ENCODE data around the gene SECISBP2. TPM values are rescaled to one million over a fixed set of nuclear protein-coding genes. Genes with fewer than 3 reads are reported as not detected.

SECISBP2 gene
- total RNA-seq, 1 experiment from 2014 or later: 23.6 TPM

DNA sequence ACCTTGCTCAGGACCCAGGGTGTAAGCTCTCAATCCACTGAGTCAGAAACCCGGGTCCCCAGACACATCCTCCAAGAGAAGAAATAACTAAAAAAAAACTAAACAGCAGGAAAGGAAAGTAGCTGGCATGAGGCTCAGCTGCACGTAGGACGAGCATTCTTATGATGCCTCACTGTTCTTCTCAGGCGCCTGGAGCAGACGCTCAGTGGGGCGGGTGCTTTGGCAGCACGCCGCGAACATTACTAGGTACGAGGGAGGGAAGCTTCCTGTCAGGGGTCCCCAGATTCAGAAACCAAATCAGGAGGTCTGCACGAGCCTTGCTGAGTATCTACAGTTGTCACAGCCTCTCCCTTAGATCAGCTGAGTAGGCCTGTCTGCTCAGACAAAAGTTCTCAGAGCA, 85.8 kb downstream of the SECISBP2 start:
- DNase-seq (ENCODE audit: low read depth): no peak

DNA sequence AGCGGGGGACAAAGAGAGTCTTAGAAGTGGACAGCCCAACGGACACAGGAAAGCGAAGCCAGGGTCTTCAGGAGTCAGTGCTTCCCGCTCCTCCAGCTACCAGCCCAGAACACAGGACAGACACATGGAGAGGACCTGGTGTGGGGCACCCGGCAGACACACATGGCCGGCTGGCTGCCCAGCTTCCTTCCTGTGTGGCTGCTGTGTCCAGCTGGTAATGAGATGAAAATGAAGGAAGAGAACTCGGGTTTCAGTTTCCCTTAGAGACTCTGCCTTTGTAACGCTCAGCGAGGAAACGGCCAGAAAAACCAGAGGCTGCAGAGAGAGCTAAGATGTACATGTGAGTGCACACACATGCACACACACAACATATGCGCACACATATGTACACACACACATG, 87.5 kb downstream of the SECISBP2 start:
- no peak for DNase-seq (ENCODE audit: low read depth)

DNA sequence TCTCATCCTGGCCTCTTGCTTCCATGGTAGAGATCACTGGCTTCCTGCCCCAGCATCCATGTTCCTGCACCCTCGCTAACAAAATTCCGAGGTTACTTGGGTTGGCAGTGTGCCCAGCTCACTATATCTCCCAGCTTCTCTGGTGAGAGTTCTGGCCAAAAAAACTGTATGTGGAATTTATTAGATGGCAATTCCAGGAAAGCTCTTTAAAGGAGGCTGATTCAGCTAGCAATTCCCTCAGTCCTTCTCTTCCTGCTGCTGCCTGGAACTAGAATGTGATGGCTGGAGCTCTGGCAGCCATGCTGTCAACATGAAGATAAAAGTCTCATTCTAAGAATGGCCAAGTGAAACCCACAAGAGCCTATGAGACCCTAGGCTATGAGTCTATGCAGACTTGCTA, 88.8 kb downstream of the SECISBP2 start:
- DNase-seq (ENCODE audit: low read depth): no peak

DNA sequence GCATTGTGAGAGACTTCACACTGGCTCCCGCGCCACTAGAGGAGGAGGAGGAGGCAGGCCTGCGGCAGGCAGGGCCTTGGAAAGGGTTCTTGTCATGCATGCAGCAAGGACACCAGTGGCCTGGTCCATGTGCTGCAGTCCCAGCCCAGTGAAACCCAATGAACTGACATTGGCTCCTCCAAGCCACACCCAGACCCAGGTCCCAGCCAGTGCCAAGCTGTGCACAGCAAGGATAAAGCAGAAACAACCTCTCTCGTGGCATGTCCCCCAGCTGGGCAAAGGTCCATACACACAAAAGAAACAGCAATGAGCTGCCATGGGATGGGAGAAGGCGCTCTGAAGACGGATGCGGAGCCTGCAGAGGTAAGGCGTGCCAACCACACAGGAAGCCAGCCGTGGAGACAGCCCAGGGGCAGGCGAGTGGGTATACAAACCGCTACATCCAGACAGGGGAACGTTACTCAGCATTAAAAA, 90.4 kb downstream of the SECISBP2 start:
- DNase-seq (ENCODE audit: low read depth): no peak

Other genes starting within 250 kb of the SECISBP2 start
- under 0.01 and 0.06 TPM in 2 replicates for gene SHC3, start 139.7 kb upstream of the SECISBP2 start, total RNA-seq (2014; rRNA removed)
- gene CKS2, start 7.3 kb upstream of the SECISBP2 start, total RNA-seq (2014; rRNA removed): 194 and 265 TPM in 2 replicates
- gene SEMA4D, start 179.6 kb downstream of the SECISBP2 start, total RNA-seq (2014; rRNA removed): 0.06 TPM in 1 of 2 replicates, not detected in the other